Neural progenitor cell (in vitro differentiated cells): Measurements from ENCODE around the gene ADISSP.

Experiments used
- CTCF ChIP-seq: fragments of 200-600 bp; sonication (generic); IDR thresholded peaks from 2 replicates; pipeline ENCODE4 v1.5.1; 2017; ENCODE audit warnings: antibody characterized with exemption, mild to moderate bottlenecking
- EZH2 ChIP-seq: fragments of 200-600 bp; sonication (generic); IDR thresholded peaks from 2 replicates; pipeline ENCODE4 v1.6.1; 2017; ENCODE audit warnings: antibody characterized with exemption, mild to moderate bottlenecking, moderate library complexity
- EZH2phosphoT487 ChIP-seq: fragments of 200-600 bp; sonication (generic); IDR thresholded peaks from 2 replicates; pipeline ENCODE4 v1.6.1; 2017; ENCODE audit warnings: antibody characterized with exemption

- TF ChIP-seq EZH2 (no peak), CTCF (no peak), EZH2phosphoT487 (no peak)
Measured at GRCh38 chr20:3755269-3755668, 12.3 kb downstream of the ADISSP start.
